Measurements from ENCODE around the gene LMO1.

LMO1 gene

GRCh38 chr11:8242499-8243280 is 21.0 kb downstream of the LMO1 start:
- DNase-seq (ENCODE audit: low spot score): no peak

GRCh38 chr11:8242118-8242475 is 21.6 kb downstream of the LMO1 start:
- no peak for DNase-seq (ENCODE audit: low spot score)

- DNase-seq (ENCODE audit: low spot score): no peak
These were observed 22.1 kb downstream of the LMO1 start for GRCh38 chr11:8241373-8242117.

GRCh38 chr11:8239536-8240228 is 24.0 kb downstream of the LMO1 start:
- no peak for DNase-seq (ENCODE audit: low spot score)

GRCh38 chr11:8239040-8239439 is 24.6 kb downstream of the LMO1 start:
- DNase-seq (ENCODE audit: low spot score): no peak

GRCh38 chr11:8237453-8237852 is 26.2 kb downstream of the LMO1 start:
- no peak for DNase-seq (ENCODE audit: low spot score)

GRCh38 chr11:8235925-8236324 is 27.8 kb downstream of the LMO1 start:
- no peak for DNase-seq (ENCODE audit: low spot score)

GRCh38 chr11:8234910-8235309 is 28.8 kb downstream of the LMO1 start:
- DNase-seq (ENCODE audit: low spot score): no peak

GRCh38 chr11:8234425-8234821 is 29.3 kb downstream of the LMO1 start:
- DNase-seq (ENCODE audit: low spot score): no peak

GRCh38 chr11:8233691-8234424 is 29.8 kb downstream of the LMO1 start:
- DNase-seq (ENCODE audit: low spot score): no peak

- no peak for DNase-seq (ENCODE audit: low spot score)
These were observed 30.6 kb downstream of the LMO1 start for GRCh38 chr11:8232849-8233606.

GRCh38 chr11:8232414-8232813 is 31.3 kb downstream of the LMO1 start:
- DNase-seq (ENCODE audit: low spot score): no peak

- DNase-seq (ENCODE audit: low spot score): no peak
These were observed 31.7 kb downstream of the LMO1 start for GRCh38 chr11:8231979-8232378.

GRCh38 chr11:8230921-8231847 is 32.5 kb downstream of the LMO1 start:
- DNase-seq (ENCODE audit: low spot score): no peak

- no peak for DNase-seq (ENCODE audit: low spot score)
These were observed 33.4 kb downstream of the LMO1 start for GRCh38 chr11:8230178-8230859.

- DNase-seq (ENCODE audit: low spot score): no peak
These were observed 34.1 kb downstream of the LMO1 start for GRCh38 chr11:8229299-8230177.

GRCh38 chr11:8228231-8228630 is 35.4 kb downstream of the LMO1 start:
- no peak for DNase-seq (ENCODE audit: low spot score)
